Activated naive CD4-positive, alpha-beta T cell treated with anti-CD3 and anti-CD28 coated beads, Interleukin-2, amount 50 U/mL, for 72 hours (primary cell): Measurements from ENCODE around the gene CLASP1. TPM values are rescaled to one million over a fixed set of nuclear protein-coding genes. Genes with fewer than 3 reads are reported as not detected.
"Not testable (repeated sequence)": the region's sequence is repeated elsewhere in the genome, so short reads cannot be mapped to it uniquely, and the experiment has no call there.

Experiments used
- ATAC-seq, 2 donors: fragments of 150-1000 bp; cut with Tn5 transposase; 2 replicates each; pipeline ENCODE4 v1.10.0; 2021; ENCODE audit warnings: mild to moderate bottlenecking in 2 of 2, moderate library complexity in 2 of 2
- DNase-seq, 2 donors: peaks; one replicate each; pipeline ENCODE4 v3.0.0; 2021 to 2022; ENCODE audit warnings: low spot score in 2 of 2
- H3K27ac Mint-ChIP-seq, 2 donors: one replicate each; pipeline ENCODE4 v1.8.0; 2022; ENCODE audit warnings: mild to moderate bottlenecking in 2 of 2, mixed read lengths in 2 of 2
- H3K36me3 Mint-ChIP-seq, 2 donors: one replicate each; pipeline ENCODE4 v1.8.0; 2022; ENCODE audit warnings: mixed read lengths in 2 of 2
- H3K9me3 Mint-ChIP-seq, 2 donors: one replicate each; pipeline ENCODE4 v1.8.0; 2022; ENCODE audit warnings: mixed read lengths in 2 of 2
- total RNA-seq, 2 donors: library from RNA; stranded (reverse); gene quantifications; one replicate each; pipeline ENCODE4 v1.2.3, GENCODE V29; 2022

The CLASP1 gene
- total RNA-seq, 2 donors from 2014 or later = 82.3 to 98.6 TPM

- H3K36me3 Mint-ChIP-seq = no peaks in the 10 kb centered on the region
- DNase-seq (no peak), ATAC-seq (no peak)
- H3K9me3 Mint-ChIP-seq = no peaks in the 10 kb centered on the region
- H3K27ac Mint-ChIP-seq = no peak overlapping the region
Observed at GRCh38 chr2:121326628-121327027, 322.6 kb downstream of the CLASP1 start.

- DNase-seq (no peak), ATAC-seq (no peak)
Observed at GRCh38 chr2:121324601-121325000, 324.7 kb downstream of the CLASP1 start.

DNA sequence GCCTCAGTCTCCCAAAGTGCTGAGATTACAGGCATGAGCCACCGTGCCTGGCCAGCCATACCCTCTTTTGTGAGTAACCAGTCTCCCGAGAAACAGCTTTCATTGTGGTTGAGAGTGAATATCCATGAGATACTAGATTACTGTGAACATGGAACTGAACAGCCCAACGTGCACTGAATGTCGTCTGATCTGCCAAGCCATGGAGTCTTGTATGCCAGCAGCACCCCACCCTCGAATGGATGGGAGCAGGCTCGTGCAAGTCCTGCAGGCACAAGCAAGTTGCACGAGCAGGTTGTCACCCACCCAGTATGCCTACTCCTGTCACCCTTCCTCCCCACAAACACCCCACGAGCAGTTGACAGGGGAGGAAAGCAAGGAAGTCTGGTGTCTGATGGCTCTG is 327.8 kb downstream of the CLASP1 start:
- H3K27ac Mint-ChIP-seq = no peak overlapping the region
- no peak for ATAC-seq
- DNase-seq = no peak
- no peaks in the 10 kb centered on the region for H3K9me3 Mint-ChIP-seq
- H3K36me3 Mint-ChIP-seq = no peaks in the 10 kb centered on the region

More at GRCh38 chr2:121324601-121325000, 324.7 kb downstream of the CLASP1 start:
- H3K27ac Mint-ChIP-seq = no peak overlapping the region
- H3K9me3 Mint-ChIP-seq = no peaks in the 10 kb centered on the region
- no peaks in the 10 kb centered on the region for H3K36me3 Mint-ChIP-seq

DNA sequence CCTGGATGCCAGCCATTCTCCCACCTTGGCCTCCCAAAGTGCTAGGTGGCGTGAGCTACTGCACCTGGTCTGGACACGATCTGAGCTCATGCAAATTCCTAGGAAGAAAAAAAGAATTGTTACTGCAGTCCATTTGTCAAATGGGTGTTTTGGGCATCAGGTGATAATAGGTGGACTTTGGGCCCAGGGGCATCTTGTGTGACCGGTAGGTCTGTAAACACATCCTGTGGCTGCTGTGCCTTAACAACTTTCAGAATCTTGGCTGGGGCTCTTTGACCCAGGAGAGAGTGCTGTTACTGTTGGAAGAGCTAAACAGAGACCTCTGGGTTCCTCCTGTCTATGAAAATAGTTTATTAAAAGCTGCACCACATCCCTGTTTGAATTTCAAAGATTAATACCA is 329.3 kb downstream of the CLASP1 start:
- Mint-ChIP-seq H3K36me3 (no peaks in the 10 kb centered on the region), H3K27ac (no peak overlapping the region), H3K9me3 (no peaks in the 10 kb centered on the region)
- ATAC-seq = no peak
- DNase-seq = no peak

GRCh38 chr2:121316986-121317385 is 332.3 kb downstream of the CLASP1 start:
- no peak for ATAC-seq
- Mint-ChIP-seq H3K9me3 (no peaks in the 10 kb centered on the region), H3K27ac (no peak overlapping the region), H3K36me3 (no peaks in the 10 kb centered on the region)
- no peak for DNase-seq

GRCh38 chr2:121313701-121314100 is 335.6 kb downstream of the CLASP1 start:
- not testable (repeated sequence) for H3K9me3 Mint-ChIP-seq, H3K36me3 Mint-ChIP-seq

DNA sequence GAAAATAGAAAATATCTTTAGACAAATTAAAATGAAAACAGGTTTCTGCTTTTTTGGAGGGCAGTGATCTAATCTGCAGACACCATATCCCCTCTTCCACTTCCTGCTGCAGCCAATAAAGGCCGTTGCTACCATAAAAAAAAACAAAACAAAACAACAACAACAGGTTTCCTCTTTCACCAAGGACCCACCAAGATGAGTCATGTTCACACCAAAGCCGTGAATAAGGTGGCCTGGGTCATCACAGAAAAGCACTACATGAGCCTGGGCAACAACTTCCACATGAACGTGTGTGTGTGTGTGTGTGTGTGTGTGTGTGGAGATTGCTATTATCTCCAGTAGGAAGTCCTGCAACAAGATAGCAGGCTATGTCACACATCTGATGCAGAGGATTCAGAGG is 339.5 kb downstream of the CLASP1 start:
- DNase-seq (no peak), ATAC-seq (peak in 1 of 2 donors; percentile 49)
- Mint-ChIP-seq H3K36me3 (no peaks in the 10 kb centered on the region), H3K9me3 (peaks cover 0 to 4% of the 10 kb centered on the region in 2 donors), H3K27ac (no peak overlapping the region)

More at GRCh38 chr2:121313701-121314100, 335.6 kb downstream of the CLASP1 start:
- H3K27ac Mint-ChIP-seq, ATAC-seq, DNase-seq: not testable (repeated sequence)

DNA sequence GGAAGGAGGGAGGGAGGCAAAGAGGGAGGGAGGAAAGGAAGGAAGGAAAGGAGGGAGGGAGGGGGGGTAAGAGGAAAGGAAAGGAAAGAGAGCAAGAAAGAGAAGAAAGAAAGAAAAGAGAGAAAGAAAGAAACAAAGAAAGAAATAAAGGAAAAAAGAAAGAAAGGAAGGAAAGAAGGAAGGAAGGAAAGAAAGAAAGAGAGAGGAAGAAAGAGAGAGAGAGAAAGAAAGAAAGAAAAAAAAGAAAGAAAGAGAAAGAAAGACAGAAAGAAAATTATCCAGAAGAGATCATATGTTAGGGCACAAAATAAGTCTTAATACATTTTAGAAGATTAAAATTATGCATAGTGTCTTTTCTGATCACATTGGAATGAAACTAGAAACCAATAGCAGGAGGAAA is 339.9 kb downstream of the CLASP1 start:
- H3K27ac Mint-ChIP-seq = no peak overlapping the region

DNA sequence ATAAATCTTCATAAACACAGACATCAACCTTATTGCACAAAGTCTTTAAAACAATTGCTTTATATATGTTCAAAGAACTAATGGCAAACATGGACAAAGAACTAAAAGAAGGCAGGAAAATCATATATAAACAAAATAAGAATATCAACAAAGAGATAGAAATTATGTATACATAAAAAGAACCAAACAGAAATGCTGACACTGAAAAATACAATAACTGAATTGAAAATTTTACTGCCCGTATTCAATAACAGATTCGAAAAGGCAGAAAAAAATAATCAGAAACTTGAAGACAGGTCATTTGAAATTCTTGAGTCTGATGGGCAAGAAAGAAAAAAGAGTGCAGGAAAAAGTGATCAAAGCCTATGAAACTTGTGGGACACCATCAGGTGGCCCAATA is 342.2 kb downstream of the CLASP1 start:
- DNase-seq = no peak

More for the DNA sequence above, 339.9 kb downstream of the CLASP1 start:
- ATAC-seq (no peak), DNase-seq (no peak)
- Mint-ChIP-seq H3K9me3 (peaks cover 0 to 4% of the 10 kb centered on the region in 2 donors), H3K36me3 (no peaks in the 10 kb centered on the region)

DNA sequence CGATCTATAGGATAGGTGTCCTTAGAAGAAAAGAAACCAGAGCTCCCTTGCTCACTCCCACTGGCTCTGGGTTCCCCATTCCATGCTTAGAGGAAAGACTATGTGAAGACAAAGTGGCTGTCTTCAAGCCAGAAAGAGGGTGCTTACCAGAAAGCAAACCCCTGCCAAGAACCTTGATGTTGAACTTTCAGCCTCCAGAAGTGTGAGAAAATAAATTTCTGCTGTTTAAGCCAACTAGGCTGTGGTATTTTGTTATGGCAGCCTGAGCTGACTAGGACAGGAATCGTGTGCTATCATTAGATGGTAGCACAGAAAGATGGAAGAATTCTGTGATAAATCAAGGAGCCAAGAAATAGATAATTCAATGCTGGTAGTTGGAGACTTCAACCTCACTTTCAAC is 344.3 kb downstream of the CLASP1 start:
- peaks cover 0 to 4% of the 10 kb centered on the region in 2 donors for H3K9me3 Mint-ChIP-seq
- H3K36me3 Mint-ChIP-seq = no peaks in the 10 kb centered on the region
- H3K27ac Mint-ChIP-seq = no peak overlapping the region
- no peak for ATAC-seq
- no peak for DNase-seq

More for the DNA sequence above, 342.2 kb downstream of the CLASP1 start:
- peaks cover 0 to 4% of the 10 kb centered on the region in 2 donors for H3K9me3 Mint-ChIP-seq
- H3K36me3 Mint-ChIP-seq = no peaks in the 10 kb centered on the region
- ATAC-seq = no peak
- no peak overlapping the region for H3K27ac Mint-ChIP-seq

DNA sequence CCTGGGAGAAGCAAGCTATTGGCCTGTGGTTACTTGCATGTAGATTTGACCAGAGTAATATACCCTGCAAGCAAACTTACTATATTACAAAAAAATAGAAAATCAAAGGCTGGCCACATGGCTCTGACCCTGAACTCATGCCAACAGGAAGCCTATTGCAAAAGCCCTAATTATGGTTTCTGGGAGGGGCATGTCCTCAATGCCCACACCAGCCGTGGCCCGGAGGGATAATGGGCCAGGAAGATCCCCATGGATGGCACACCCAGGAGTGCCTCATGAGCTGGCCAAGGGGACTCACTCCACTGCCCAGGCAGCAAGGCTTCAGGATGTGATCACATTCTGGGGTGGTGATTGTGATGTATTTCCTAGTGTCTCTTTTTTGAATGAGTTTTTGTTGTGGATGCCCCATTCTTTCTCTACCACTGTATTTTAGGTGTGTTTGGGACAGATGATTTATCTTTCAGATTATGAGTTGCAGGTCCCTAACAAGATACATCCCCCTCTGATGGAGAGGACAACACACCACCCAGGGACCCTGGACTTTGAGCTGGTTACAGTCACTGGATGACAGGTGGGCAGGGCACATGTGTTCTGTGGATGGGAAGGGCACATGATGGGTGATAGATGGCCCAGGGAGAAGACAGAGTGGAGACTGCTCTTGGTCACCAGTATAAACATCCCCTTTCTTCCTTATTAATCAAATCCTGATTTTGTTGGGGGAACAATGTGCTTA is 345.6 kb downstream of the CLASP1 start:
- ATAC-seq (no peak), DNase-seq (no peak)
- Mint-ChIP-seq H3K36me3 (no peaks in the 10 kb centered on the region), H3K9me3 (peaks cover 0 to 4% of the 10 kb centered on the region in 2 donors), H3K27ac (no peak overlapping the region)

- not testable (repeated sequence) for H3K36me3 Mint-ChIP-seq, H3K27ac Mint-ChIP-seq, ATAC-seq, H3K9me3 Mint-ChIP-seq, DNase-seq
Observed at GRCh38 chr2:121301190-121301589, 348.1 kb downstream of the CLASP1 start.

GRCh38 chr2:121298476-121298875 is 350.8 kb downstream of the CLASP1 start:
- ATAC-seq = no peak
- Mint-ChIP-seq H3K27ac (no peak overlapping the region), H3K9me3 (no peaks in the 10 kb centered on the region), H3K36me3 (no peaks in the 10 kb centered on the region)
- DNase-seq = no peak

GRCh38 chr2:121297866-121298265 is 351.4 kb downstream of the CLASP1 start:
- not testable (repeated sequence) for H3K27ac Mint-ChIP-seq, H3K36me3 Mint-ChIP-seq, ATAC-seq, DNase-seq, H3K9me3 Mint-ChIP-seq

DNA sequence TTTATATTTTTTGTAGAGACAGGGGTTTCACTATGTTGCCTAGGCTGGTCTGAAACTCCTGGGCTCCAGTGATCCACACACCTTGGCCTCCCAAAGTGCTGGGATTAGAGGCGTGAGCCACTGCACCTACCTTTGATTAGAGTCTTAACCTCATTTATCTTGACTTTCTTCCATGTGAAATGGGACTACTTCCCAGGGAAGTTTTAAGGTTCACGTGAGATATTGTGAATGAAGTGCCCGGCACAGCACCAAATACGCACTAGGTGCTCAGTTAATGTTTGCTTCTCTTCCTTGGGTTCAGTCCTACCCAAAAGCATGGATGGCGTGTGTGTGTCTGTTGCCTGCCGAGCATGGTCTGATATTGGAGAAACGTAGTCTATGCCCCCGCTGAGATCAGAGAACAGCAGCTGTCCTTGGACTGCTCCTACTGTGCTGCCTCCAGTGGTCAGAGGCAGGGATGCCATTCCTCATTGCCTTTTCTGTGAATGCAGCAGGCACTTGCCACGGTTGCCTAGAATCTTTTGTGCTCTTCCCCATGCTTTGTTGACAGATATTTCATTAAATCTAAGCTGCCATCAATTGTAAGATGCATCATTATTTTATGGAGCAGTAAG is 351.9 kb downstream of the CLASP1 start:
- peak in 1 of 2 donors; percentile 28 for ATAC-seq
- Mint-ChIP-seq H3K9me3 (no peaks in the 10 kb centered on the region), H3K36me3 (no peaks in the 10 kb centered on the region), H3K27ac (no peak overlapping the region)
- no peak for DNase-seq

DNA sequence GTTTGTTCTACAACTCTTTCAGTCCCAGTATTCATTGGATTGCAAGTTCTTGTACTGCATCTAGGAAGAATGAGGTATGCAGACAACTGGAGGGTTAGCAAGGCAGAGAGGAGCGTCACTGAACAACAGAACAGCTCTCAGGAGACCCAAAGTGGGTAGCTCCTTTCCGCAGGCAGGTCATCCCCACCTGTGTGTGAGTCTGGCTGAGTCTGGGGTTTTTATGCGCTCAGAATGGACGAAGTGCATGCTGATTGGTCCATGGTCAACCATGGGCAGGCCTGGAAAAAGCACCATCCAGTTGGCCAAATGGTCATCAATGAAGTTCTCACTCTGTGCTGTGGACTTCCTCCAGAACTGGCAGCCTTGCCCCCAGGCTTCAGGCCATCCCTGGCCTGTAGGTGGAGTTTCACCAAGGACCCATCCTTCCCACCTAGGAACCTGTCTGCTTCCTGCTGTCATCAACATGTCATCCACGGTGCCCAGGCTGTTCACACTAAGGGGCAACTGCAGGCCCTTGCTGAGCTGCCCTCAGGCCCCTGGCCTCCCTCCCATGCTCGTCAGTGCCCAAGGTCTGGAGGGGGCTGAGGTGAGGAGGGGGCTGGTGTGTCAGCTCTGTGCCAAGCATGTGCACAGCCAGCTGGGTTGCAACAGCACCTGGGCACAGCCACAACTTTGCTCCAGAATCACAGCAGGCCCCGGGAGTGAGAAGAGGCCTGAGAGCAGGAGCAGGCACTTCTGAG is 353.2 kb downstream of the CLASP1 start:
- H3K9me3 Mint-ChIP-seq = no peaks in the 10 kb centered on the region

More for the DNA sequence above, 353.2 kb downstream of the CLASP1 start:
- H3K36me3 Mint-ChIP-seq = no peaks in the 10 kb centered on the region
- no peak overlapping the region for H3K27ac Mint-ChIP-seq
- ATAC-seq (no peak), DNase-seq (no peak)
